CD4-positive, alpha-beta T cell treated with Interleukin-1 beta for 1 hour (primary cell): ENCODE measurements around the gene MCTP1.

Source experiments
- DNase-seq, 2 donors: peaks; one replicate each; pipeline ENCODE4 v3.0.0-alpha.2; 2020 to 2022

The MCTP1 gene

DNA sequence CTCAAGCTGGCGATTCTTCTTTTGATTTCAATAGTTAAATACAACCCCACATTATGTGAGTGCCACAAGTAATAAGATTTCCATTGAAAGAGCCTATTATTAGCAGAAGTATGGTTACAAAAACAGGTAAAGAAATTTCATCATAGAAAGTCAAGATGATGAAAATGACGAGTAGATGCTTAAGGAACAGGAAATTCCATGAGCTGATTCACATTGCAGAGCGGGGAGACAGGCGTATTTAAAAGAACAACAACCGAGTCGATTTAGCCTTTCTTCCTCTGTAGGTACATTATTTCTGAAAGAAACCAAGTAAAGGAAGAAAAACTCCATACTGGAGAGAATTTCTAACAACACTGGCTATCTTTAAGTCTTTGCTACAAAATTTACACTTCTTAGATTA lies 356.0 kb downstream of the MCTP1 start:
- DNase-seq = no peak

DNA sequence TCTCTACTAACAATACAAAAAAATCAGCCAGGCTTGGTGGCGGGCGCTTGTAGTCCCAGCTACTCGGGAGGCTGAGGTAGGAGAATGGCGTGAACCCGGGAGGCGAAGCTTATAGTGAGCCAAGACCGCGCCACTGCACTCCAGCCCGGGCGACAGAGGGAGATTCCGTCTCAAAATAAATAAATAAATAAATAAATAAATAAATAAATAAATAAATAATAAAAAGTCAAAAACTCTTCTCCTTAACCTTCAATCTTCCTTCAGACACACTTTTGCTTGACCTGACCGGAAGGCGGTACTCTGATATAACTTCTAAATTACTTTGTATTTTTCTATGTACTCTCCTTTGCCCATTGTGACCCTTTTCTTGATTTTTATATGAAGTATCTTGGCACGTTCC lies 364.3 kb downstream of the MCTP1 start:
- no peak for DNase-seq

DNA sequence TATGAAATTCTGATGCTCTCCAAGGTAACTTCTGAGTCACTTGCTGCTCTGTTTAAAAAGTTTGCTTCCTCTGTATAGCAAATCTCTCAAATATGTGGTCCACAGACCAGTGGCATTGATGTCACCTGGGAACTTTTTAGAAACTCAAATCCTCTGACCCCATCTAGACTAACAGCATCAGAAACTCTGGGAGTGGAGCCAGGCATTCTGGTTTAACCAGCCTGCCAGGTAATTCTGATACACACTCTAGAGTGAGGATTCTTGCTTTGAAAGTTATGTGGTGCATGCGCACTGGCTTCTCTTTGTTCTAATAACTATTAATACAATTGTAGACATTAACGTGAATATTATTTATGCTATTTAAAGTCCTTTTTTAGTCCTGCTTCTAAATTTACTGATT lies 368.3 kb downstream of the MCTP1 start:
- no peak for DNase-seq

DNA sequence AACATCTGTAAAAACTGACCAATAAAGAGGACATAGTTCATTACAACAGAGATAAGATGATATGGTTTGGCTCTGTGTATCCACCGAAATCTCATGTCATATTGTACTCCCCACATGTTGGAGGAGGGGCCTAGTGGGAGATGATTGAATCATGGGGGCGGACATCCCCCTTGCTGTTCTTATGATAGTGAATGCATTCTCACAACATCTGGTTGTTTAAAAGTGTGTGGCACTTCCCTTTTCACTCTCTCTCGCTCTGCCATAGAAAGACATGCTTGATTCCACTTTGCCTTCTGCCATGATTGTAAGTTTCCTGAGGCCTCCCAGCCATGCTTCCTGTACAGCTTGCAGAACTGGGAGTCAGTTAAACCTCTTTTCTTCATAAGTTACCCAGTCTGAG lies 373.6 kb downstream of the MCTP1 start:
- DNase-seq = no peak

DNA sequence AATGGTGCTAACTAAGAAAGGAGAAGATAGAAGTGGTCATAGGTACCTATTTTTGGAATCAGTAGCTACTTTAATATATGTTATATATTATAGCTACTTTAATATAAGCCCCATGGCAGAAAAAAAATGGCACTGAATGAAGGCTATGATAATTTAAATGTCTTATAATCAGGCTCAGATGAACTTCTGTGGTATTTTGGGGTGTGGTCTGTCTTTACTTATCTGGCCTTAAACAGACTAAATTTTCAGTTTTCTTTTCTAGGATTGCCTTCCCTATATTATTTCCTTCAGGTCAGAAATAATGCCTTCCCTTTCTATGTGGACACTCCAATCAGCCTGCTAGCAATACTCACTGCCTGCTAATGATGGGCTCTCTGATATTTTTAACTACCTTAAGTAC lies 374.2 kb downstream of the MCTP1 start:
- no peak for DNase-seq

DNA sequence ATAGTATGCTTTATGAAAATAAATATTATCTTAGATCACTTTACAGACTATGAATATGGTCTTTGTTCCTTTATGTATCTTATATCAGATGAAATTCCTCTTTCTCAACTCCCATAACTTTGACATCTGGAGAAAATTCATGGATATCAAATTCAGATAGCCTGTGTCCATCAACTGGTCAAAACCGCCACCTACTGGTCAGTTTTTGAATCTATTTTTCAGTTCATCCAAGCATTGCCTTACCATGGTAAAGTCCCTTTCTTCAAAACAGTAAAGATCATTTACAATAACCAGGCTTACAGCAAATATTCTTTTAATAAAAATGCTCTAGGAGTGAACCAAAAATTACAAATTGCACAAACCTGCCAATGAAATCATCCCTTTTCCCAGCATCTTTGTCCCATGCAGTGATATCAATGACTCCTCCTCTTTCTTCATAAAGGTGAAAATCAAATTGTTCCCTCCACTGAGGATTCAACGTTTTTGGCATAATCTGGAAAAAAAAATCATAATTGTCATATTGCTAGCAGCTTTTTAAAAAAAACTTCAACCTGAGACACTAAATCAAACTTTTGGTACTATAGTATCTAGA lies 375.9 kb downstream of the MCTP1 start:
- peak in 1 of 2 donors; percentile 12 for DNase-seq

DNA sequence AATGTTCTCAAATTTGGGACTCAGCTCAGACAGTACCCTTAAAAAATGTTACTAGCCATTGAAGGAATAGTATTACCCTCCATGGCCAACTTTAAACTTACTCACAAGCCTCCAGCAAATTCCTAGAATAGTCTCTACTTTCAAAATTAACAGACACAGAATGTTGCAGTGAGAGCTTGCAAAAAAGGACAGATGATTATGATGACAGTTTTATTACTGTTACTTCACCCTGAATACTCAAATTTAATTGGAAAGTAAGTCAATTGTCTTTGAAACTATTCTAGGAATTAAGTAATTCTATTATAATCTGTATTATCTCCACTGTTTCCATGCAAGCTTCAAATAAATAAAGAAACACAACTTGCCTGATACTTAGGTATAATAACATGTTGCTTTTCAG lies 378.1 kb downstream of the MCTP1 start:
- DNase-seq = no peak

DNA sequence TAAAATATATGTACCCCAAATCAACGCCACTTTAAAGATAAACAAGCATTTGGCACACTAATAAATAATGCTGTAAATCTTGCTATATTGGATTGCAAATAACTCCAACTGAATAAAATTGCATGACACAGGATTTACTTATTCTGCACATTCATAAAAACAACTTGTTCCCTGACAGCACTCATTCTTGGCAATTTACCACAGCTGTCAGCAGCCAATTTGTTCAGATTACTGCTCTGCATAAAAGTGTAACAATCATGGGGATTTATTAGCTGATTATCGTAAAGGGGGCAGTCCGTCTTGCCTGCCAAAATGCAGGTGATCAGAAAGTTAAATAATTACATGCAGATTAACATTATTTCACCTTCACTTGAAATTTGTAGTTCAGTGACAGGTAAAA lies 381.2 kb downstream of the MCTP1 start:
- DNase-seq = no peak

DNA sequence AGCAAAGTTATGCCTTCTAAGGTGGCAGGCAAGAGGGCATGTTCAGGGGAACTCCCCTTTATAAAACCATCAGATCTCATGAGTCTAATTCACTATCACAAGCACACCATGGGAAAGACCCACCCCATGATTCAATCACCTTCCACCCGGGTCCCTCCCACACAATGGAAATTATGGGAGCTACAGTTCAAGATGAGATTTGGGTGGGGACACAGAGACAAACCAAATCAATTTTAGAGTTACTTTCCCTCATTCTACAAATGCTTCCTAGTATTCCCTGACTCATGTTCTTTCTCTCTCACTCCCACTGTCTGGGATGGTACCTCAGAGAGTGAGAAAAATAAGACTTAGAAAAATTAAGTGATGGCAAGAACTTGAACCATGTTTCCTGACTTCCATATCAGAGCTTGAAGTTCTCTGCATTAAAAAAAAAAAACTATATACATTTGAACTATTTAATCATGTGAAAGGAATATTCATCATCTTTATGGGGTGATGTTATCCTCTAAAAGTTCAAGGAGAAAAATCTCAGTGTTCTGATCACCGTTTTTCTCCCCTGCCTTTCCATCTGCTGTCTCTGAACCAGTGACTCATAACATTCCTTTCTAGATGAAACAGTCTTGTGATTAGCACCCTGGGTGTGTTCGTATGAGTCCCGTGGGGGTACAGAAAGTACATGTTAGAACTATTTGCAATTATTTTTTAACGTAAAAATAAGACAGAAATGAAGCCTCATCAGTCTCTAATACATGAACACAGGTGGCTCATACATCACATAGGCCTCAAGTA lies 383.5 kb downstream of the MCTP1 start:
- DNase-seq = no peak

DNA sequence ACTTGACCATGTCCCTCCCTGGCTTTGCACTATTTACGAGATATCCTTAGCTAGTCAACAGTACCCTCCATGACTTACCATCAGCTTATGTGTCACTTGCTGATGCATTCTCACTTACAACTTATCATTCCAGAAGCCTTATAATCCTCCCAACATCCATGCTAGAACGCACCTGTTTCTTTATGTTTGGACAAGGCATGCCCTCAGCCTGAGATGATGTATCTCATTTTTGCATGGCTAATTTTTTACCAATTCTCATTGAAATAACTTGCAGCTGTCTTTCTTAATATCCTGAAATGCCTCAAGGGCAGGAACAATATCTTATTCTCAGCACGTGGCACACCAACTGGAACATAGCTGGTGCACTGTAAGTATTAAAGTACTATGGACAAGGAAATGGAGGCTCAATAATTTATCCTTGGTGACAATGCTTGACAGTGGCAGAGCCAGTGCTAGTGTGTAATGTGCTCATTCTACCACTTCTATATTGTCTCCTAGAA lies 384.8 kb downstream of the MCTP1 start:
- DNase-seq = no peak

DNA sequence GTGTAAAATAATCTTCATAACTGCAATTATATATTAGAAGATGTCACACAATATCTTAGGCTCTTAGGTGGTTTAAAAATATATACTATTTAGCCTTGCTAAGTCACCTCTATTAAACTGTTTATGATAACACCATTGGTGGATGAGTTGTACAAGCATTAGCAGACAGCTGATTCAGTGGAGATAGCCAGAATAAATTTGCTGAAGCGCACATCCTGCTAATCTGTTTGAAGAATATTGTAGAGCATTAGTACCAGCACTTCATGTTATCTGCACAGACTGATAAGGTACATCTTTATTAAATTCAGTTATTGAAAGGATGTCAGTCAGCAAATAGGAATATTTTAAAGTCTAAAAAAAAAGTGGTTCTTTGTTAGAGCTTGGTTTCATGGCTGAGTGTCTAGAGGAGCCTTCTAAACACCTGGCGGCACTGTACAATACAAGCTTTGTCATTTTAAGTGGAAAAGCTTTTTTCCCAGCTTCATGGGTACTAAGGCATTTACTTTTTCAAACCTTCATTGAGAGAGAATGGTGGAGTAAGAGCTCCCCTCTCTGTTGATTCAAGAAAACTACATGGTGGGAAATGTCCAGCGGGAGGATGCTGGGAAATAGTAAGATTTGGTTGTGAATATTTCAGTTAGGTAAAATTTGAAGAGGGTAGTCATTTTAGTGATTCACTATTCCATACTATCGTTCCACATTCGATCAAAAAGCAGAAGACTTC lies 391.3 kb downstream of the MCTP1 start:
- DNase-seq = no peak

DNA sequence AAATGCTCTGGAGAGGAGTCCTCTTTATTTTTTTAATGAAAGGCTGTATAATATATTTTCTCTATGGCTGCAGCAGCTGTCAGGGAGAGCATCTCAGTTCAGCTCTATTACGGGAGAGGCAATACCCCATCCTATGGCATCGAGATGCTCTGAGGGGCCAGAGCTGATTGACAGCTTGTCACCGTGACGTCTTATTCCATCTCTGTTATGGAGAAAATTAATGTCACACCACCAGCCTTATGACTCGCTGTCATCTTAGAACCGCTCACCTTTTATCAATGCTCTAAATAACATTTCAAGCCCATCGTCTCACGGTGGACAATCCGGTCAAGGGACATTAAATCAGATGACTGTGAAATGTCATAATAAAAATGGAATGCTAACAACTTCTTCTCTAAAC lies 392.9 kb downstream of the MCTP1 start:
- DNase-seq = no peak

DNA sequence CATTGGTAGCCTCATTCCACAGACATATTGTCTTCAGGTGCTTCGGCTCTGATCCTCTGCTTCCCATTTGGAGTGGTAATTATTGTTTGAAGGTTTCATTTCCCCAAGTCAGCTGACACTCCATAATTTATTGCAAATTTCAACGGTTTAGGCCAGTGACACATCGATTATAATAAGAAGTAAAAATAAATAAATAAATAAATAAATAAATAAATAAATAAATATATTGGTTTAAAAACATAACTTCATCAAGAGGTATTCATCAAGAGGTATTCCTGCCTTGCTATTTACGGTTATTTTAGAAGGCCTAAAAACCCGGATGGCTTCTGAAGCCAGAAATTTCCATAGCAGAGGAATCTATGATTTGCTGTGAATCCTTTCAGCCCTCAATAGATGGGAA lies 393.3 kb downstream of the MCTP1 start:
- DNase-seq = no peak

DNA sequence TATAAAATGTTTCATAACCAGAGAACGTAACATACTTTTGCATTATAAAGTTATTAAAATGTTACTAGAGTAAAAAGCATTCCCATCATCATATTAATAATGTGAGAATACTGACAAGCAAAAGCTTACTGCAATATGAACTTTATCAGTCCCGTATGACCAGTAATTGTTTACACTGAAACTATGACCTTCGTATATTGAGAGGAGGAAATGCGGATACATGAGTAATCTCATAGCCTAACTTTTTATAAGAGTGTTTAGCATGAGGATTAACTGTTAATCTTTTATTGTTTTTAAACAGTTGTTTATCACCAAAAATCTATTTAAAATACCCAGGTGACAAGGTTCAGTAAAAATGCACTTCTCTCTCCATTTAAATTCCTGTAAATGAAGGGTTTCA lies 394.0 kb downstream of the MCTP1 start:
- no peak for DNase-seq

DNA sequence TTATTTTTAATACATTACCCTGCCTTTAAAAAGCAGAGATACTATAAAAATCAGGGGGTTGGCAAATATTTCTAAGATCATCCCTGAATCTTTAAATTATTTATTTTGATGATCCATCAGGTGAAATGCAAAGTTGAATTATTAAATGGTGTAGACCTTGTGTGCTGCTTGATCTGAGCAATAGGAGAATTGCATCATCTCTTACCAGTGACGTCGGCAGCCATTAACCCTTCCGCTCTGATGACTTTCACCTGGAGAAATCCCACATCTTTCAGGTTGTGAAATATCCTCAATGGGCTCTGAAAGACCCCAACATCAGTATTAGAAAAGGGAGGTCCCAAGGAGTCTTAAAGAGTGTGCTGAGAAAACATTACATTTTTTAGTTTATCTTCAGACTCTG lies 396.2 kb downstream of the MCTP1 start:
- DNase-seq = no peak

DNA sequence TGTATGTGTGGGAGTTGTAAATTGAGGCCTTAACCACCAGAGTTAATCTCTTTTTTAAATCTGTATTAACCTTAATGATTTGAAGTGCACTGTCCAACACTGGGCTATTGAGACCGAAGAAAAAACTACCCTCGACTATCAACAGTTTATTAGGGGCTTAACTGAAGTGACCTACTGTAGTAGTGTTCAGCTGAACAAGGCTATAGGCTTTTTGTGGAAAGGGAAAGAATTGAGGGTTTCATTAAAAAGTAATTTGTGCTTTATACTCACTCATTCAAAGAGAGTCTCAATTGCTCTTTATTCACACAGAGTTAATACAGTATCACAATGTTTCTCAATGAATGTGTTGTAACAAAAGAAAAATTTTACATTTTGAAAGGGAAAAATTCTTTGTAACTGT lies 399.0 kb downstream of the MCTP1 start:
- DNase-seq = no peak

DNA sequence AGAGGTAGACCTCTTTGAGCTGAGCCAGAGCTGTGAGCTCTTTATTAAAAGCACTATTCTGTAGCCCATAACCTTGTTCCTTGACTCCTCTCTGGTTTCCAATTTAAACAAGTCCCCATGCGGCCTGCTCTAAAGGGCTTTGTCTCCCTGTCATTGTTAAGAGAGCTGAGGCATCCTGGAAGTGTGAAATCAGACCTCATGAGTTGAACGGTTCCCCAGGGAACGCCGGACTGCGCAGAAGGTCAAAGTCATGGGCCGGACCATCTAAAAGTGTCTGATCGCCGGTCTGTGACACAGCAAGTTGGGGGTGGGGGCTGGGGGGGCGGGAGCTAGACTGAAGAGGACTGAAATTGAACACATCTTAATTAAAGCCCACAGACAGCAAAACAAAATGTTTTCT lies 400.6 kb downstream of the MCTP1 start:
- DNase-seq = no peak

DNA sequence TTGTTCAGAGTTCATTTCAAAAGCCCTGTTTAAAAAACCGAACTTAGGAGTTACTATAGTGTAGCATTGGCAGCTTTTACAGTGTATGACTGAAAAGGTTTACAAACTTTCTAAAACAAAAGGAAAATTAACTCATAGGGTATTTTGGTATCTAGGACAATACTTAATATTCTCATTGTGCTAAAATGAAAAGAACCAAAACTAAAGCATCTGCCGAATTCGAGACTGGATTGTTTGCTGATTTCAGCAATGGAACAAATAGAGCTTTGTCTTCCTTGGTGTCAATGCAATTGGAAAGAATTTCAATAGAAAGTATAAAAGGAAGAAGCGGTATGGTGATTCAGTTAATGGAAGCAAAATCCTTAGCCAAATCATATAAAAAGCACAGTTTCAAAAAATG lies 412.4 kb downstream of the MCTP1 start:
- no peak for DNase-seq

DNA sequence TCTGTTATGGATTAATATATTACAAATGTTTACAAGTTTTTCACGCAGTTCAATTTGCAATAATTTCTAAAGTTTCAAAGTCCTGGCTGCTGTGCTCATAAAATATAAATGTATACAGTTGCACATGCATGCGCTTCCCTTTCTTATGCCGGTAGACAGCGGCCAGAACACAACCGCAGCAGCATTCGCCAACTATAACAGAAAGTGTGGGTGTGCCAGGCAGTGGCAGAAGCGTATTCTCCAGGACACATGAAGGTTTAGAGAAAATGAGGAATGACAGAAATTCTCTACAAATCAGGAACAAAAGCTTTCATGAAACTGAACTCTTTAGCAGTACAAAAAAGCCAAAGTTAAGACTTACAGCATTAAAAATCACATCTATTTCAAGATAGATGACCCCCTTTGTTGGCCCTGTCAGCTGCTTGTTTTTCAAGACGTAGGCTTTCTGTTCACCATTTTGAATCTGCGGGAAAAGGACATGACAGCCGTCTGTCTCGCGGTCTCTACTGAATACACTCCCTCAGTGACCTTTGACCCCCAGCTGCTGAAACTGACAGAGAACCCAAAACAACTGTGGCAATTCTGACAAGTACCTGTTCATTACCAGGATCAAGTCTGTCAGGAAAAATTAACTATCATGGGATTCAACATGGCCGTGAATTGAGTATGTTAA lies 414.2 kb downstream of the MCTP1 start:
- DNase-seq = no peak

DNA sequence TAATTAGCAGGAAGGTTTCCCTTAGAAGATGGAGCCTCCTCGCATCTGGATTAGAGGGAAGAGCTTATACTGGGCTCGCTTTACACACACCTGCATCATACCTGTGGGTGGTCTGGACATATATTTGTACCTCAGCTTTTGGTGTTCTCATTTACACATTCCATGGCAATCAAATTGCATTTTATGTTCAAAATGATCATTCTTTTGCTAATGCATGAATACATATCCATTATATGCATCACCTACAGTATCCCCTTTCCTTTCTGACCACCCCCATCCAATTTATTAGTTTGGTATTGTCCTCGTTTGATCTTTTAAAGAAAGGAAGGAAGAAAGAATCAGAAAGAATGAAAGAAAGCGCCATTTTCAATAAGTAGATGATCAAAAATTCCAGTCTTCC lies 415.0 kb downstream of the MCTP1 start:
- no peak for DNase-seq

DNA sequence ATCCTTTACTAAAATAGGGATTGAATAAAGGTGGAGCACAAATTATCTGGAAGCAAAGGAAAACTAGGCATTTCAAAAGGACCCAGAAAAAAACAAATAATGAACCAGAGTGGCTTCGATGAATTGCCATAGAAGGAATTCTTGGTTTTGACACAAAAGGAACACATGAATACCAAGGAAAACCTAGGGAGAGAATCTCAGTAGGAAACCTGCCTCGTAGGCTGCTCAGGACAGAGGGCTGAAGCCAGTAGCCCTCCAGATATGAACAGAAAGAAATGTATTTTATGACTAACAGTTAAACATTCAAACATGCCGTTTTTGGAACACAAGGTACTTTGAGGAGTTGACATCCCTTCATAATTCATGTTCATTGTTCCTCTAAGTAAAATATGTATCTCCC lies 420.9 kb downstream of the MCTP1 start:
- no peak for DNase-seq

DNA sequence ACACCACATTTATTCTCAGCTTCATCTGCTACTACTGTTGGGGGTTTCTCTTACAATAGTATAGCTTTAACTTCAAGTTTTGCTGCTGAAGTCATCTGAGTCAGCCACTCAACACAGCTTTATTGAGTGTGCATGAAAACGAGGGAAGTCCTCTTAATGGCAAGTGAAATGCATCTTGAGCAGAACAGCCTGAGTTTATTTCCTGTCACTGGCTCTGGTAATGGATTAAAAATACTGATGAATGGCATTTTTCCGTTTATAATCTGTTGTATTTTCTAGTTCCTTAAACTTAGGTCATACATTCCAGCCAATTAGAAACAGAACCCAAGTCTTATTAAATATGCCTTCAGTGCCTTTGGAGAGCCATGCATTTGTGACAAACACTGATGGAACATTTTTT lies 427.8 kb downstream of the MCTP1 start:
- DNase-seq = no peak

DNA sequence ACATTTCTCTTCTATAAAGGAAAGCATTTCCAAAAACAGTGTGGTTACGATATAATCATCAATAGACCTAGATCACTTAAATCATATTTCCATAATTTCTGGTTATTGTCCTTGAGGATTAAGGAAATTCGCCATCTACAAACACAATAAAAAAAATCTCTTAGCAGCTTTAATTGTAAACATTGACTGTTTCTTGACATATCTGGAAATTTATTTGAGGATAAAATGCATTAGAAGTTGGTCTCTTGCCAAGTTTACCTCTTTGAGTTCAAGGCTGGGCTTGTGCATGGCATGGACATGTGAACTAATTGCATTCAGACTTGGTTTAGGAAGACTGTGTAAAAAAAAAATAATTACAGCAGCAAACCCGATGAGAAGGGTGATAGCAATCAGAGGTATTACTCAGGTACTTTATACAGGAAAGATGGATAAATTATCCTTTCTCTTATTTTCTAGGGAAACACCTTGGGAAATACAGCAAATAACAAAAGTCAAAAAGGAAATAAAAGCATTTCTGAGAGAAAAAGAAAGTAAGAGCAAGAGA lies 428.6 kb downstream of the MCTP1 start:
- no peak for DNase-seq
